ENCODE measurements around the gene PICK1.
"Not testable (repeated sequence)": the region's sequence is repeated elsewhere in the genome, so short reads cannot be mapped to it uniquely, and the experiment has no call there.

Gene PICK1

GRCh38 chr22:38030311-38031133 lies 26.7 kb upstream of the PICK1 start:
- DNase-seq (ENCODE audit: low read depth): no peak

GRCh38 chr22:38031491-38031890 lies 25.7 kb upstream of the PICK1 start:
- no peak for DNase-seq (ENCODE audit: low read depth)

- no peak for DNase-seq (ENCODE audit: low read depth)
These were observed 24.3 kb upstream of the PICK1 start for GRCh38 chr22:38032681-38033521.

- no peak for DNase-seq (ENCODE audit: low read depth)
These were observed 23.5 kb upstream of the PICK1 start for GRCh38 chr22:38033522-38034277.

GRCh38 chr22:38034278-38034882 lies 22.8 kb upstream of the PICK1 start:
- DNase-seq (ENCODE audit: low read depth): no peak

- DNase-seq (ENCODE audit: low read depth): no peak
These were observed 22.2 kb upstream of the PICK1 start for GRCh38 chr22:38034884-38035529.

GRCh38 chr22:38035530-38035885 lies 21.7 kb upstream of the PICK1 start:
- DNase-seq (ENCODE audit: low read depth): no peak

- no peak for DNase-seq (ENCODE audit: low read depth)
These were observed 20.7 kb upstream of the PICK1 start for GRCh38 chr22:38036392-38037062.

- not testable (repeated sequence) for DNase-seq (ENCODE audit: low read depth)
These were observed 19.6 kb upstream of the PICK1 start for GRCh38 chr22:38037367-38038150.

- no peak for DNase-seq (ENCODE audit: low read depth)
These were observed 18.8 kb upstream of the PICK1 start for GRCh38 chr22:38038426-38038825.

- no peak for DNase-seq (ENCODE audit: low read depth)
These were observed 18.1 kb upstream of the PICK1 start for GRCh38 chr22:38038890-38039812.

GRCh38 chr22:38040953-38041759 lies 16.0 kb upstream of the PICK1 start:
- DNase-seq (ENCODE audit: low read depth): no peak

- DNase-seq (ENCODE audit: low read depth): no peak
These were observed 15.3 kb upstream of the PICK1 start for GRCh38 chr22:38041760-38042487.

GRCh38 chr22:38042488-38042790 lies 14.8 kb upstream of the PICK1 start:
- no peak for DNase-seq (ENCODE audit: low read depth)

GRCh38 chr22:38043151-38044039 lies 13.8 kb upstream of the PICK1 start:
- DNase-seq (ENCODE audit: low read depth): no peak

GRCh38 chr22:38046070-38046748 lies 11.0 kb upstream of the PICK1 start:
- no peak for DNase-seq (ENCODE audit: low read depth)
